GM12892 (cell line): Measurements from ENCODE around the gene PPCS.

Experiments used
- POLR2A ChIP-seq: IDR thresholded peaks from 2 replicates; pipeline ENCODE4 v1.6.1; 2011; ENCODE audit warnings: low read depth, low read length, control low read depth
- POLR2AphosphoS5 ChIP-seq: IDR thresholded peaks from 2 replicates; pipeline ENCODE4 v1.6.1; 2011; ENCODE audit warnings: low read depth, low read length, control low read depth
- TAF1 ChIP-seq: IDR thresholded peaks from 2 replicates; pipeline ENCODE4 v1.6.1; 2011; ENCODE audit warnings: low read depth, mild to moderate bottlenecking, control low read depth, low read length, borderline replicate concordance

- no peak for TF ChIP-seq POLR2A
- TF ChIP-seq POLR2AphosphoS5, result no peak
- no peak for TF ChIP-seq TAF1
Measured at GRCh38 chr1:42423681-42424080, 32.7 kb upstream of the PPCS start.
